ENCODE results near the gene ZNF619.

Gene ZNF619

GRCh38 chr3:40494698-40495097 is 17.8 kb downstream of the ZNF619 start:
- H3K9me2 ChIP-seq (replicated peaks; ENCODE audit: insufficient read depth, low read length): no peaks in the 10 kb centered on the region
- no peaks in the 10 kb centered on the region for H3K27me3 ChIP-seq (ENCODE audit: low read length)
- no peak overlapping the region for H3K4me3 ChIP-seq (ENCODE audit: insufficient read depth, low read length, poor library complexity, severe bottlenecking)
- no peaks in the 10 kb centered on the region for H3K9me3 ChIP-seq (ENCODE audit: insufficient read depth, low read length)
- H3K27ac ChIP-seq (ENCODE audit: low read depth, low read length): no peak overlapping the region
- H3K4me2 ChIP-seq (ENCODE audit: low read depth, low read length, poor library complexity, severe bottlenecking): no peak overlapping the region
- TF ChIP-seq, protein P1, sequence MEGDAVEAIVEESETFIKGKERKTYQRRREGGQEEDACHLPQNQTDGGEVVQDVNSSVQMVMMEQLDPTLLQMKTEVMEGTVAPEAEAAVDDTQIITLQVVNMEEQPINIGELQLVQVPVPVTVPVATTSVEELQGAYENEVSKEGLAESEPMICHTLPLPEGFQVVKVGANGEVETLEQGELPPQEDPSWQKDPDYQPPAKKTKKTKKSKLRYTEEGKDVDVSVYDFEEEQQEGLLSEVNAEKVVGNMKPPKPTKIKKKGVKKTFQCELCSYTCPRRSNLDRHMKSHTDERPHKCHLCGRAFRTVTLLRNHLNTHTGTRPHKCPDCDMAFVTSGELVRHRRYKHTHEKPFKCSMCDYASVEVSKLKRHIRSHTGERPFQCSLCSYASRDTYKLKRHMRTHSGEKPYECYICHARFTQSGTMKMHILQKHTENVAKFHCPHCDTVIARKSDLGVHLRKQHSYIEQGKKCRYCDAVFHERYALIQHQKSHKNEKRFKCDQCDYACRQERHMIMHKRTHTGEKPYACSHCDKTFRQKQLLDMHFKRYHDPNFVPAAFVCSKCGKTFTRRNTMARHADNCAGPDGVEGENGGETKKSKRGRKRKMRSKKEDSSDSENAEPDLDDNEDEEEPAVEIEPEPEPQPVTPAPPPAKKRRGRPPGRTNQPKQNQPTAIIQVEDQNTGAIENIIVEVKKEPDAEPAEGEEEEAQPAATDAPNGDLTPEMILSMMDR (IDR thresholded peaks at IDR 0.05; ENCODE audit: insufficient read depth, low read length, poor library complexity, severe bottlenecking): no peak
- no peak for TF ChIP-seq EZH2phosphoT487 (conservative IDR thresholded peaks at IDR 0.05; ENCODE audit: low read length)
- no peaks in the 10 kb centered on the region for H3K79me2 ChIP-seq (ENCODE audit: insufficient read depth, low read length)
- H3F3A ChIP-seq (ENCODE audit: insufficient read depth): no peaks in the 10 kb centered on the region
- H4K20me1 ChIP-seq (ENCODE audit: low read depth, low read length): no peaks in the 10 kb centered on the region
- no peak overlapping the region for H3K9ac ChIP-seq (ENCODE audit: low read length)
- H3K36me3 ChIP-seq (ENCODE audit: low read length): no peaks in the 10 kb centered on the region
- H2AFZ ChIP-seq (ENCODE audit: low read depth, low read length, severe bottlenecking): no peak overlapping the region

GRCh38 chr3:40497288-40497687 is 20.4 kb downstream of the ZNF619 start:
- TF ChIP-seq EZH2phosphoT487 (conservative IDR thresholded peaks at IDR 0.05; ENCODE audit: low read length): no peak
- TF ChIP-seq, protein P1 (IDR thresholded peaks at IDR 0.05; ENCODE audit: insufficient read depth, low read length, poor library complexity, severe bottlenecking): no peak
- no peaks in the 10 kb centered on the region for H3F3A ChIP-seq (ENCODE audit: insufficient read depth)
- H3K27me3 ChIP-seq (ENCODE audit: low read length): no peaks in the 10 kb centered on the region
- H3K4me2 ChIP-seq (ENCODE audit: low read depth, low read length, poor library complexity, severe bottlenecking): no peak overlapping the region
- no peak overlapping the region for H3K27ac ChIP-seq (ENCODE audit: low read depth, low read length)
- H3K9me2 ChIP-seq (replicated peaks; ENCODE audit: insufficient read depth, low read length): no peaks in the 10 kb centered on the region
- H2AFZ ChIP-seq (ENCODE audit: low read depth, low read length, severe bottlenecking): no peak overlapping the region
- no peak overlapping the region for H3K9ac ChIP-seq (ENCODE audit: low read length)
- no peaks in the 10 kb centered on the region for H3K9me3 ChIP-seq (ENCODE audit: insufficient read depth, low read length)
- no peaks in the 10 kb centered on the region for H4K20me1 ChIP-seq (ENCODE audit: low read depth, low read length)
- H3K4me3 ChIP-seq (ENCODE audit: insufficient read depth, low read length, poor library complexity, severe bottlenecking): no peak overlapping the region
- H3K36me3 ChIP-seq (ENCODE audit: low read length): no peaks in the 10 kb centered on the region
- H3K79me2 ChIP-seq (ENCODE audit: insufficient read depth, low read length): no peaks in the 10 kb centered on the region

GRCh38 chr3:40499952-40500351 is 23.0 kb downstream of the ZNF619 start:
- H3K4me3 ChIP-seq (ENCODE audit: insufficient read depth, low read length, poor library complexity, severe bottlenecking): no peak overlapping the region
- no peaks in the 10 kb centered on the region for H3K27me3 ChIP-seq (ENCODE audit: low read length)
- H4K20me1 ChIP-seq (ENCODE audit: low read depth, low read length): no peaks in the 10 kb centered on the region
- H3K79me2 ChIP-seq (ENCODE audit: insufficient read depth, low read length): no peaks in the 10 kb centered on the region
- no peak overlapping the region for H2AFZ ChIP-seq (ENCODE audit: low read depth, low read length, severe bottlenecking)
- no peak overlapping the region for H3K9ac ChIP-seq (ENCODE audit: low read length)
- TF ChIP-seq, protein P1 (IDR thresholded peaks at IDR 0.05; ENCODE audit: insufficient read depth, low read length, poor library complexity, severe bottlenecking): no peak
- no peak for TF ChIP-seq EZH2phosphoT487 (conservative IDR thresholded peaks at IDR 0.05; ENCODE audit: low read length)
- no peaks in the 10 kb centered on the region for H3K9me3 ChIP-seq (ENCODE audit: insufficient read depth, low read length)
- no peaks in the 10 kb centered on the region for H3K36me3 ChIP-seq (ENCODE audit: low read length)
- H3K9me2 ChIP-seq (replicated peaks; ENCODE audit: insufficient read depth, low read length): no peaks in the 10 kb centered on the region
- no peak overlapping the region for H3K27ac ChIP-seq (ENCODE audit: low read depth, low read length)
- H3F3A ChIP-seq (ENCODE audit: insufficient read depth): no peaks in the 10 kb centered on the region
- H3K4me2 ChIP-seq (ENCODE audit: low read depth, low read length, poor library complexity, severe bottlenecking): no peak overlapping the region

All from SU-DHL-6 (cell line).